ENCODE results near the gene KRTAP4-8. TPM values are rescaled to one million over a fixed set of nuclear protein-coding genes. Genes with fewer than 3 reads are reported as not detected.

KRTAP4-8 gene
- total RNA-seq, result not detected

GRCh38 chr17:41098042-41098441 lies at the start of gene KRTAP4-8:
TSS of gene KRTAP4-8 (minus strand) at chr17:41098142. CDS start at chr17:41098084, 58 bp downstream.

GRCh38 chr17:41140360-41141131 lies 42.6 kb upstream of the KRTAP4-8 start, which contains the start of gene KRTAP4-6:
TSS of gene KRTAP4-6 (minus strand) at chr17:41140544. CDS start at chr17:41140487, 57 bp downstream.

GRCh38 chr17:41123991-41124371 lies 26.0 kb upstream of the KRTAP4-8 start, which contains the start of gene KRTAP4-12:
TSS of gene KRTAP4-12 (minus strand) at chr17:41124182. CDS start at chr17:41124122, 60 bp downstream.

GRCh38 chr17:41117846-41118386 lies 20.0 kb upstream of the KRTAP4-8 start, which contains the start of gene KRTAP4-11:
TSS of gene KRTAP4-11 (minus strand) at chr17:41118373. CDS start at chr17:41118315, 58 bp downstream.

DNA sequence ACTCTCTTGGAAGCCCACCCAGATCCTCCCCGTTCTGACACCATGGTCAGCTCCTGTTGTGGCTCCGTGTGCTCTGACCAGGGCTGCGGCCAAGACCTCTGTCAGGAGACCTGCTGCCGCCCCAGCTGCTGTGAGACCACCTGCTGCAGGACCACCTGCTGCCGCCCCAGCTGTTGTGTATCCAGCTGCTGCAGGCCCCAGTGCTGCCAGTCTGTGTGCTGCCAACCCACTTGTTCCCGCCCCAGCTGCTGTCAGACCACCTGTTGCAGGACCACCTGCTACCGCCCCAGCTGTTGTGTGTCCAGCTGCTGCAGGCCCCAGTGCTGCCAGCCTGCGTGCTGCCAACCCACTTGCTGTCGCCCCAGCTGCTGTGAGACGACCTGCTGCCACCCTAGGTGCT lies 7.4 kb upstream of the KRTAP4-8 start, which contains the start of gene KRTAP4-9:
Gene KRTAP4-9 (plus strand): TSS at position 43 of the 400 bp plus-strand sequence. CDS start 0 bp downstream, at position 43.

DNA sequence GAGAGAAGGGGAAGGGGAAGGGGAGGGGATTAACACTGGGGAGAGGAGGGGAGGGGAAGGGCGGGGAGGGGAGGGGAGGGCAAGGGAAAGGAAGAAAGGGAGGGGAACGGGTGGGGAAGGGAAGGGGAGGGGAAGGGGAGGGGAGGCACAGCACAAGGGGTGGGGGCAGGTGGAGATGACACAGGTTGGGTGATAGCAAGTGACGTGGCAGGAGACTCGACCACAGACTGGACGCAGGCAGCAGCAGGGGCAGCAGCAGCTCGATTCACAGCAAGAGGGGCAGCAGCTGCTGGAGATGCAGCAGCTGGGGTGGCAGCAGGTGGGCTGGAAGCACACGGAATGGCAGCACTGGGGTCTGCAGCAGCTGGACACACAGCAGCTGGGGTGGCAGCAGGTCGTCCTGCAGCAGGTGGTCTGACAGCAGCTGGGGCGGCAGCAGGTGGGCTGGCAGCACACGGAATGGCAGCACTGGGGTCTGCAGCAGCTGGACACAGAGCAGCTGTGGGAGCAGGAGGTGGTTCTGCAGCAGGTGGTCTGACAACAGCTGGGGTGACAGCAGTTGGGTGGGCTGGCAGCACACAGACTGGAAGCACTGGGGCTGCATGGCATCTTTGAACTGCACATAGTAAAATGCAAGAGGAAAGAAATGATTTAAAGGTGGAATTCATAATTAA lies 3.8 kb upstream of the KRTAP4-8 start, which contains the start of gene KRTAP4-16:
Gene KRTAP4-16 (minus strand): TSS at position 624 of the 674 bp plus-strand sequence. CDS start 0 bp downstream, at position 624.

DNA sequence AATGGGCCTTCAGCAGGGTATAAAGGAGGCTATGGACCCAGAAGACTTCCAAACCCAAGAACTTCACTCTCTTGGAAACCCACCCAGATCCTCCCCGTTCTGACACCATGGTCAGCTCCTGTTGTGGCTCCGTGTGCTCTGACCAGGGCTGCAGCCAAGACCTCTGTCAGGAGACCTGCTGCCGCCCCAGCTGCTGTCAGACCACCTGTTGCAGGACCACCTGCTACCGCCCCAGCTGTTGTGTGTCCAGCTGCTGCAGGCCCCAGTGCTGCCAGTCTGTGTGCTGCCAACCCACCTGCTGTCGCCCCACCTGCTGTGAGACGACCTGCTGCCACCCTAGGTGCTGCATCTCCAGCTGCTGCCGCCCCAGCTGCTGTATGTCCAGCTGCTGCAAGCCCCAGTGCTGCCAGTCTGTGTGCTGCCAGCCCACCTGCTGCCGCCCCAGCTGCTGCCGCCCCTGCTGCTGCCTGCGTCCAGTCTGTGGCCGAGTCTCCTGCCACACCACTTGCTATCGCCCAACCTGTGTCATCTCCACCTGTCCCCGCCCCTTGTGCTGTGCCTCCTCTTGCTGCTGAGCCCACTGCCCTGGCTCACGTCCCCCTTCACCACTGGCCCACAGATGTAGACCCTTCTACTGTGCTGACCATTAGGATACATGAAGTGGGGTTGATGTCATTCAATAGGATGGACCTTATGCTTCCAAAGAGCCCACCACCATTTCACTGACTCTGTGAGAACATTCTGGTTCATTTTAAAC lies 13.7 kb downstream of the KRTAP4-8 start, which contains the start of gene KRTAP4-7:
Gene KRTAP4-7 (plus strand): TSS at position 51 of the 757 bp plus-strand sequence. CDS start 57 bp downstream, at position 108.

GRCh38 chr17:41065829-41066624 lies 31.9 kb downstream of the KRTAP4-8 start, which contains the start of gene KRTAP2-4:
TSS of gene KRTAP2-4 (minus strand) at chr17:41065879. CDS start at chr17:41065845, 34 bp downstream.

GRCh38 chr17:41060052-41060604 lies 37.8 kb downstream of the KRTAP4-8 start, which contains the start of gene KRTAP2-3:
TSS of gene KRTAP2-3 (minus strand) at chr17:41060114. CDS start at chr17:41060050, 64 bp downstream.

DNA sequence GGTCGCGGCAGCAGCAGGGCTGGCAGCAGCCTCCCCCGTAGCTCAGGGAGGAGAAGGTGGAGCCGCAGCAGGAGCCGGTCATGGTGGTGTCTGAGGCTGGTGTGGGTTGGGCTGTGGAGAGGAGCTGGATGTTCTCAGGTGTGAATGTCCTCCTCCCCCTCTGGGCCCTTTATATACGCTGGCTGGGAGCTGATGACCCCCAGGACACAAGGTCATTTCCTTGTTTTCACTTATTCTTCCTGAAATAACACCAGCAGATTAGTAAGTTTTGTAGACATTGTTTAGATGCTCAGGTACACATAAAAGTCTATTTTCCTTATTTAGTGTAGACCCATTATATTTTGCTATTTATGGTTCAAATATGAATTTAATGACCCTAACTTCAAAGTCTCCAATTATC lies 42.8 kb downstream of the KRTAP4-8 start, which contains the start of gene KRTAP2-2:
Gene KRTAP2-2 (minus strand): TSS at position 101 of the 400 bp plus-strand sequence. CDS start 19 bp downstream, at position 82.

Other genes with a start within 250 kb of the KRTAP4-8 start
- 50.0 TPM for gene KRT12, start 230.9 kb downstream of the KRTAP4-8 start, total RNA-seq
- gene KRT20, start 212.9 kb downstream of the KRTAP4-8 start, total RNA-seq, result not detected
- gene KRT23, start 160.5 kb downstream of the KRTAP4-8 start, total RNA-seq, result 9.0 TPM
- gene KRT39, start 131.2 kb downstream of the KRTAP4-8 start, total RNA-seq, result 0.44 TPM
- 1.4 TPM for gene KRT40, start 113.8 kb downstream of the KRTAP4-8 start, total RNA-seq
- gene KRTAP3-3, start 104.0 kb downstream of the KRTAP4-8 start, total RNA-seq, result not detected
- gene KRTAP3-2, start 98.2 kb downstream of the KRTAP4-8 start, total RNA-seq, result not detected
- gene KRTAP3-1, start 89.0 kb downstream of the KRTAP4-8 start, total RNA-seq, result not detected
- gene KRTAP1-5, start 70.9 kb downstream of the KRTAP4-8 start, total RNA-seq, result not detected
- gene KRTAP1-4, start 67.9 kb downstream of the KRTAP4-8 start, total RNA-seq, result not detected
- gene KRTAP1-3, start 63.3 kb downstream of the KRTAP4-8 start, total RNA-seq, result not detected
- not detected for gene KRTAP1-1, start 56.7 kb downstream of the KRTAP4-8 start, total RNA-seq
- gene KRTAP2-1, start 50.8 kb downstream of the KRTAP4-8 start, total RNA-seq, result not detected
- gene KRTAP2-2, start 42.9 kb downstream of the KRTAP4-8 start, total RNA-seq, result not detected
- gene KRTAP2-3, start 38.0 kb downstream of the KRTAP4-8 start, total RNA-seq, result not detected
- gene KRTAP2-4, start 32.3 kb downstream of the KRTAP4-8 start, total RNA-seq, result not detected
- gene KRTAP4-7, start 14.0 kb downstream of the KRTAP4-8 start, total RNA-seq, result not detected
- not detected for gene KRTAP4-16, start 4.1 kb upstream of the KRTAP4-8 start, total RNA-seq
- gene KRTAP4-9, start 7.2 kb upstream of the KRTAP4-8 start, total RNA-seq, result not detected
- gene KRTAP4-11, start 20.2 kb upstream of the KRTAP4-8 start, total RNA-seq, result not detected
- not detected for gene KRTAP4-12, start 26.0 kb upstream of the KRTAP4-8 start, total RNA-seq
- gene KRTAP4-6, start 42.4 kb upstream of the KRTAP4-8 start, total RNA-seq, result not detected
- gene KRTAP4-5, start 51.7 kb upstream of the KRTAP4-8 start, total RNA-seq, result not detected
- gene KRTAP4-4, start 62.6 kb upstream of the KRTAP4-8 start, total RNA-seq, result not detected
- not detected for gene KRTAP4-3, start 70.1 kb upstream of the KRTAP4-8 start, total RNA-seq
- not detected for gene KRTAP4-2, start 80.1 kb upstream of the KRTAP4-8 start, total RNA-seq
- gene KRTAP4-1, start 86.8 kb upstream of the KRTAP4-8 start, total RNA-seq, result not detected
- gene KRTAP9-1, start 91.7 kb upstream of the KRTAP4-8 start, total RNA-seq, result not detected
- not detected for gene KRTAP9-2, start 128.5 kb upstream of the KRTAP4-8 start, total RNA-seq
- not detected for gene KRTAP9-3, start 134.3 kb upstream of the KRTAP4-8 start, total RNA-seq
- 0.44 TPM for gene KRTAP9-8, start 139.9 kb upstream of the KRTAP4-8 start, total RNA-seq
- gene KRTAP9-4, start 151.5 kb upstream of the KRTAP4-8 start, total RNA-seq, result not detected
- gene KRTAP9-9, start 157.2 kb upstream of the KRTAP4-8 start, total RNA-seq, result not detected
- not detected for gene KRTAP9-6, start 167.2 kb upstream of the KRTAP4-8 start, total RNA-seq
- gene KRTAP9-7, start 177.6 kb upstream of the KRTAP4-8 start, total RNA-seq, result not detected
- gene KRTAP29-1, start 204.7 kb upstream of the KRTAP4-8 start, total RNA-seq, result not detected
- not detected for gene KRTAP16-1, start 211.2 kb upstream of the KRTAP4-8 start, total RNA-seq
- gene KRTAP17-1, start 217.6 kb upstream of the KRTAP4-8 start, total RNA-seq, result not detected

Data from camera-type eye (tissue), 1 donor.